ENCODE measurements around the gene LIM2. TPM values are rescaled to one million over a fixed set of nuclear protein-coding genes. Genes with fewer than 3 reads are reported as not detected.

Gene LIM2
- total RNA-seq, 1 donor from 2014 or later = not detected

DNA sequence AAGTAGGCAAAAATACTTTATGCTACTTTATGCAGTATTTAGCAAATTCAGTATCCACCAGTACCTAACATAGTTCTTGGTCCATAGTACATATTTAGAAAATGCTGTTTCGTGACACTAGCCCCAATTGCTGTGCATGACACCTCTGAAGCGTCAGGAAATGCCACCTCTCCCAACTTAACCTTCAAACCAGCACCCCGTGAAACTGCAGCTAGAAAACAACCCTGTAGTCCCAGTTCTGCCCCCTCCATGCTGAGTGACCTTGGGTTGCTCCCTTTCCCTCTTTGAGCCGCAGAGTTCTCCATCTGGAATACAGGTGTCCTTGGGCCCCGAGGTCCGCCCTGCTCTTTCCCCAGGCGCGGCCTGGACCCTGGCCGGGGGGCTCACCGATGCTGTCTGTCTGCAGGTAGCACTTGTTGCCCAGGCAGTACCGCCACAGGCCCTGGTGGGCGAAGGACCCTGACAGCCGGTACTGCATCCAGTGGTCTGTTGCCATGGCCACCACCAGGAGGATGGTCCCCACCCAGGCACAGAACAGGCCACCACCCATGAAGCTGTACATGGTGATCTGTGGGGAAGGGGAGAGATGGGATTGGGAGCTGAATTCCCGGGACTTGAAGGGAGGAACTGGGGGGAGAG, 773 bp downstream of the LIM2 start:
- Mint-ChIP-seq H3K4me3 (no peak overlapping the region), H3K27me3 (peaks cover 3% of the 10 kb centered on the region), H3K27ac (no peak overlapping the region), H3K9me3 (no peaks in the 10 kb centered on the region), H3K4me1 (peaks cover 7% of the 10 kb centered on the region), H3K36me3 (ENCODE audit: low read depth) (no peaks in the 10 kb centered on the region)
- DNase-seq (no peak), ATAC-seq (ENCODE audit: low read depth) (no peak)
- intact Hi-C loops (cut with micrococcal nuclease) = no loop called here
- POLR2A ChIA-PET = no interaction called here
- TF ChIP-seq, protein P1, sequence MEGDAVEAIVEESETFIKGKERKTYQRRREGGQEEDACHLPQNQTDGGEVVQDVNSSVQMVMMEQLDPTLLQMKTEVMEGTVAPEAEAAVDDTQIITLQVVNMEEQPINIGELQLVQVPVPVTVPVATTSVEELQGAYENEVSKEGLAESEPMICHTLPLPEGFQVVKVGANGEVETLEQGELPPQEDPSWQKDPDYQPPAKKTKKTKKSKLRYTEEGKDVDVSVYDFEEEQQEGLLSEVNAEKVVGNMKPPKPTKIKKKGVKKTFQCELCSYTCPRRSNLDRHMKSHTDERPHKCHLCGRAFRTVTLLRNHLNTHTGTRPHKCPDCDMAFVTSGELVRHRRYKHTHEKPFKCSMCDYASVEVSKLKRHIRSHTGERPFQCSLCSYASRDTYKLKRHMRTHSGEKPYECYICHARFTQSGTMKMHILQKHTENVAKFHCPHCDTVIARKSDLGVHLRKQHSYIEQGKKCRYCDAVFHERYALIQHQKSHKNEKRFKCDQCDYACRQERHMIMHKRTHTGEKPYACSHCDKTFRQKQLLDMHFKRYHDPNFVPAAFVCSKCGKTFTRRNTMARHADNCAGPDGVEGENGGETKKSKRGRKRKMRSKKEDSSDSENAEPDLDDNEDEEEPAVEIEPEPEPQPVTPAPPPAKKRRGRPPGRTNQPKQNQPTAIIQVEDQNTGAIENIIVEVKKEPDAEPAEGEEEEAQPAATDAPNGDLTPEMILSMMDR (IDR thresholded peaks at IDR 0.05) = no peak
- CTCF ChIA-PET = no interaction called here

DNA sequence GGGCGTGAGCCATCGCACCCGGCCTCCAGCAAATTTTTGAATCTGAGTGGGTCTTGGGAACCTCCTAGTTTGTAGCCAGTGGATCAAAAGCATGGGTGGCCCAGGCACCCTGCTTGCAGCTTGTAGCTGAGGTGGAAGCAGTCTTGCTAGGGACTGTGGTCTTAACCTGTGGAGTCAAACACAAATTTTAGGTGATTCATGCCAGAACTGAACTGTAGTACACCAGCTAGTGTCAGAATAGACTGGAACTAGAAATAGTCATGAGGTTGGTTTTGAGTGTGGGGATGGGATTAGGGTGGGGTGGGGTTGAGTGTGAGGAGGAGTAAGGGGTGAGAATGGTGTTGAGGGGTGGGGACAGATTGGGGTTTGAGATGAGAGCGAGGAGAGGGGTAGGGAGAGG, 5.8 kb downstream of the LIM2 start:
- TF ChIP-seq, protein P1 (IDR thresholded peaks at IDR 0.05) = no peak
- H3K4me1 Mint-ChIP-seq = no peaks in the 10 kb centered on the region
- no peak overlapping the region for H3K4me3 Mint-ChIP-seq
- H3K36me3 Mint-ChIP-seq (ENCODE audit: low read depth) = no peaks in the 10 kb centered on the region
- DNase-seq = no peak
- H3K27ac Mint-ChIP-seq = no peak overlapping the region
- peaks cover 3% of the 10 kb centered on the region for H3K27me3 Mint-ChIP-seq
- no peak for ATAC-seq (ENCODE audit: low read depth)
- POLR2A ChIA-PET = no interaction called here
- H3K9me3 Mint-ChIP-seq = no peaks in the 10 kb centered on the region
- intact Hi-C loops (cut with micrococcal nuclease) = no loop called here
- CTCF ChIA-PET = no interaction called here

DNA sequence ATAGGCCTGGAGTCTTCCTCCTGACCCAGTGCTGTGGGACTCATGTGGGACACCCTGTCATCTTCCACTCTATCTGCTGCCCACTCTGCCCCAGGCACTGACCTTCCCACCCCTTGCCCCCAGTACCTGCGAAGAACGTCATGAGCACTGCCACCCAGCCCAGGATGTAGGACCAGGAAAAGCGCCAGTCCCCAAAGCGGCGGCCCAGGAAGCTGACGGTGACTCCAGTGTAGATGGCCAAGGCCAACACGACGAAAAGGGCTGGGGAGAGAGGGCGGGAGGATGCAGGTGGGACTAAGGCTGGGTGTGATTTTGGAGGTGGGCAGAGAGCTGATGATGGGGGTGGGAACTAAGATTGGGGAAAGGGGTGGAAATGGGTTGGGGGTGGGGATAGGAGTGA, 7.4 kb downstream of the LIM2 start:
- Mint-ChIP-seq H3K27me3 (peaks cover 3% of the 10 kb centered on the region), H3K27ac (no peak overlapping the region), H3K36me3 (ENCODE audit: low read depth) (no peaks in the 10 kb centered on the region), H3K9me3 (no peaks in the 10 kb centered on the region), H3K4me1 (no peaks in the 10 kb centered on the region), H3K4me3 (no peak overlapping the region)
- ChIA-PET CTCF (no interaction called here), POLR2A (no interaction called here)
- ATAC-seq (ENCODE audit: low read depth) (no peak), DNase-seq (no peak)
- intact Hi-C loops (cut with micrococcal nuclease) = no loop called here
- TF ChIP-seq, protein P1 (IDR thresholded peaks at IDR 0.05) = no peak

DNA sequence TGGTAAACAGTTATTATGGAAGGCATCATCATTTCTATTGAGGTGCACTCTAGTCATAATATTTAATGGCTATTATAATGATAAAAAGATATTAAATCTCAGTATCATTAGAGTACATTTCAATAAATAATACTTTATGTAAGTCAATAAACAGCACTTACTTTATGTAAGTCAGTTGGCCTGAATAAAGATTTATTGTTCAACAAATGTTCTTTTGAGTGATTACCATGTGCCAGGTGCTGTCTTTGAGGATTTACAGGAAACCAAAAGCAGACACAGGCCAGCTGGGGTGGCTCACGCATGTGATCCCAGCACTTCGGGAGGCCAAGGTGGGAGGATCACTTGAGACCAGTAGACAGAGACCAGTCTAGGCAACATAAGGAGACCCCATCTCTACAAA, 10.4 kb downstream of the LIM2 start:
- DNase-seq (no peak), ATAC-seq (ENCODE audit: low read depth) (no peak)
- Mint-ChIP-seq H3K4me3 (no peak overlapping the region), H3K27ac (no peak overlapping the region), H3K4me1 (peaks cover 7% of the 10 kb centered on the region), H3K36me3 (ENCODE audit: low read depth) (no peaks in the 10 kb centered on the region), H3K9me3 (no peaks in the 10 kb centered on the region), H3K27me3 (no peaks in the 10 kb centered on the region)
- ChIA-PET POLR2A (interaction anchor here (0.7 kb wide), 1 partner anchor 10 kb away, joined by 3 read pairs; no protein-coding TSS in a partner anchor), CTCF (no interaction called here)
- intact Hi-C loops (cut with micrococcal nuclease) = no loop called here
- TF ChIP-seq, protein P1 (IDR thresholded peaks at IDR 0.05) = no peak

DNA sequence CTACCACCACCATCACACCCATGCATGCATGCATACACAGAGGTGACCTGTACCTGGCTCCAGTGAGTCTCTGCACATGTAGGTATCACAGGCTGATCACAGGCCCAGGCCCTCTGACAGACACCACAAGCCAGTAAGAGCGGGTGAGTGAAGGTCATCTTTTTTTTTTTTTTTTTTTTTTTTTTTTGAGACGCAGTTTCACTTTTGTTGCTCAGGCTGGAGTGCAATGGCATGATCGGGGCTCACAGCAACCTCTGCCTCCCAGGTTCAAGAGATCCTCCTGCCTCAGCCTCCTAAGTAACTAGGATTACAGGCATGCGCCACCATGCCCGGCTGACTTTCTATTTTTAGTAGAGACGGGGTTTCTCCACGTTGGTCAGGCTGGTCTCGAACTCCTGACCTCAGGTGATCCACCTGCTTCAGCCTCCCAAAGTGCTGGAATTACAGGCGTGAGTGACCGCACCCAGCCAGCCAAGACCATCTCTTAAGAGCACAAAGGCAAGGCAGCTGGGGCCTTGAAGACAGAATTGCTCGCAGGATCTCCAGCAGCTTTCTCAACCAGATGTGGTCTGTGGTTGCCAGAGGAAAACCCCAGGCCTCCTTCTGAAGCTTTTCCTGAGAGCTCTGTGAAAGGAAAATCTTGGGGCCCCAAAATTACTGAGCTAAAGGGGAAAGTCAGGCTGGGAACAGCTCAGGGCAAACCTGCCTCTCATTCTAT, 12.1 kb downstream of the LIM2 start:
- Mint-ChIP-seq H3K27me3 (no peaks in the 10 kb centered on the region), H3K4me1 (peaks cover 7% of the 10 kb centered on the region), H3K36me3 (ENCODE audit: low read depth) (no peaks in the 10 kb centered on the region), H3K27ac (no peak overlapping the region), H3K4me3 (no peak overlapping the region), H3K9me3 (no peaks in the 10 kb centered on the region)
- ChIA-PET CTCF (no interaction called here), POLR2A (no interaction called here)
- intact Hi-C loops (cut with micrococcal nuclease) = no loop called here
- ATAC-seq (ENCODE audit: low read depth) (no peak), DNase-seq (no peak)
- TF ChIP-seq, protein P1 (IDR thresholded peaks at IDR 0.05) = no peak

Measured in activated B cell treated with CpG ODN at 0.5 μM for 24 hours (primary cell).